Right lobe of liver (tissue), 4 donors: Measurements from ENCODE around the gene HSD11B2.

Experiments
- POLR2A ChIP-seq: fragments of 450-650 bp; IDR thresholded peaks from one replicate; pipeline ENCODE4 v1.6.1; 2017; ENCODE audit warnings: antibody characterized with exemption, mild to moderate bottlenecking
- TF ChIP-seq, protein P1 (sequence below), 4 donors: fragments of 200-600 bp in 3 of 4; fragments of 450-650 bp in 1 of 4; IDR thresholded peaks; one replicate each; pipeline versions ENCODE4 v1.5.1 to v1.8.0; 2016 to 2022; ENCODE audit warnings: antibody characterized with exemption in 4 of 4, mild to moderate bottlenecking in 2 of 4
- donor health status: DM: no; HTN: no; CAD: no.
- donor health status: DM: no; HTN: no; CAD: no.
- donor health status: DM: no; HTN: yes; CAD: no.

DNA sequence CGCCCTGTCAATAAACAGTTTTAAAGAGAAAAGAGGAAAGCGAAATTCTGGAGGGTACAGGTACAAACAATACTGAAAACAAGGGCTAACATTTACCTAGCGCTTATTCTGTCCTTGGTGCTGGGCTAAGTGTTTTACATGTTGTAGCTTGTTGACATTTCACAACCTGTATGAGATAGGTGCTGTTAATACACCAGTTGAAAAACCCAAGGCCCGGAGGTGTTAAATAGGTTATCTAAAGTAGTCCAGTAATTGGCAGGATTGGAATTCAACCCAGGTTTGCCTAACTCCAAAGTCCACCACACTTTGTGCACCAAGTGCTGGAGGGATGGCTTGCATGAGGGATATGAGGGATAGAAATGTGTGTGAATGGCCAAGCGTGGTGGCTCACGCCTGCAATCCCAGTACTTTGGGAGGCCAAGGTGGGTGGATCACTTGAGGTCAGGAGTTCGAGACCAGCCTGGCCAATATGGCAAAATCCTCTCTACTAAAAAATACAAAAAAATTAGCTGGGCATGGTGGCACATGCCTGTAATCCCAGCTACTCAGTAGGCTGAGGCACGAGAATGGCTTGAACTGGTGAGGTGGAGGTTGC lies 47.1 kb downstream of the HSD11B2 start:
- TF ChIP-seq, protein P1, sequence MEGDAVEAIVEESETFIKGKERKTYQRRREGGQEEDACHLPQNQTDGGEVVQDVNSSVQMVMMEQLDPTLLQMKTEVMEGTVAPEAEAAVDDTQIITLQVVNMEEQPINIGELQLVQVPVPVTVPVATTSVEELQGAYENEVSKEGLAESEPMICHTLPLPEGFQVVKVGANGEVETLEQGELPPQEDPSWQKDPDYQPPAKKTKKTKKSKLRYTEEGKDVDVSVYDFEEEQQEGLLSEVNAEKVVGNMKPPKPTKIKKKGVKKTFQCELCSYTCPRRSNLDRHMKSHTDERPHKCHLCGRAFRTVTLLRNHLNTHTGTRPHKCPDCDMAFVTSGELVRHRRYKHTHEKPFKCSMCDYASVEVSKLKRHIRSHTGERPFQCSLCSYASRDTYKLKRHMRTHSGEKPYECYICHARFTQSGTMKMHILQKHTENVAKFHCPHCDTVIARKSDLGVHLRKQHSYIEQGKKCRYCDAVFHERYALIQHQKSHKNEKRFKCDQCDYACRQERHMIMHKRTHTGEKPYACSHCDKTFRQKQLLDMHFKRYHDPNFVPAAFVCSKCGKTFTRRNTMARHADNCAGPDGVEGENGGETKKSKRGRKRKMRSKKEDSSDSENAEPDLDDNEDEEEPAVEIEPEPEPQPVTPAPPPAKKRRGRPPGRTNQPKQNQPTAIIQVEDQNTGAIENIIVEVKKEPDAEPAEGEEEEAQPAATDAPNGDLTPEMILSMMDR (IDR thresholded peaks at IDR 0.05): no peak
- no peak for TF ChIP-seq POLR2A
